HG03139 (cell line): ENCODE results near the gene SRSF10.

Experiments used
- ATAC-seq: cut with Tn5 transposase; IDR thresholded peaks from one replicate; pipeline ENCODE4 v1.9.1; 2021; ENCODE audit not compliant: unreplicated experiment

Gene SRSF10

GRCh38 chr1:23914921-23915320 lies 65.2 kb downstream of the SRSF10 start:
- ATAC-seq = no peak
